Adipocyte (in vitro differentiated cells): ENCODE measurements around the gene NT5C.
"Not testable (repeated sequence)": the region's sequence is repeated elsewhere in the genome, so short reads cannot be mapped to it uniquely, and the experiment has no call there.

Experiments used
- DNase-seq: peaks from one replicate; pipeline ENCODE4 v3.0.0-alpha.2; 2015; ENCODE audit warnings: low read depth
- H3K27me3 ChIP-seq: replicated peaks from 2 replicates; pipeline ENCODE4 v1.7.0; 2013; ENCODE audit warnings: mild to moderate bottlenecking, low read length, moderate library complexity; ENCODE audit not compliant: control insufficient read depth, insufficient read depth
- H3K36me3 ChIP-seq: 2 replicates; pipeline ENCODE4 v1.7.0; 2013; ENCODE audit warnings: low read length, mild to moderate bottlenecking, moderate library complexity; ENCODE audit not compliant: control insufficient read depth, insufficient read depth, severe bottlenecking
- H3K4me1 ChIP-seq: 2 replicates; pipeline ENCODE4 v1.7.0; 2013; ENCODE audit warnings: mild to moderate bottlenecking, low read length, moderate library complexity; ENCODE audit not compliant: control insufficient read depth, insufficient read depth
- H3K4me3 ChIP-seq: 2 replicates; pipeline ENCODE4 v1.7.0; 2013; ENCODE audit warnings: mild to moderate bottlenecking, low read length, moderate library complexity
- H3K9ac ChIP-seq: 2 replicates; pipeline ENCODE4 v1.7.0; 2013; ENCODE audit warnings: mild to moderate bottlenecking, low read length, moderate library complexity
- H3K9me3 ChIP-seq: 2 replicates; pipeline ENCODE4 v1.7.0; 2013; ENCODE audit warnings: mild to moderate bottlenecking, low read length, moderate library complexity; ENCODE audit not compliant: control insufficient read depth

The NT5C gene

GRCh38 chr17:75142236-75142971 is 10.9 kb upstream of the NT5C start:
- Histone ChIP-seq H3K36me3 (peaks cover 46% of the 10 kb centered on the region), H3K9ac (no peak overlapping the region), H3K4me1 (peaks cover 10% of the 10 kb centered on the region), H3K4me3 (no peak overlapping the region), H3K27me3 (no peaks in the 10 kb centered on the region), H3K9me3 (no peaks in the 10 kb centered on the region)
- DNase-seq, result no peak

GRCh38 chr17:75138519-75138918 is 7.0 kb upstream of the NT5C start:
- H3K4me3 ChIP-seq, result no peak overlapping the region
- no peak for DNase-seq
- H3K27me3 ChIP-seq, result no peaks in the 10 kb centered on the region
- no peak overlapping the region for H3K9ac ChIP-seq
- no peaks in the 10 kb centered on the region for H3K4me1 ChIP-seq
- H3K36me3 ChIP-seq, result peaks cover 22% of the 10 kb centered on the region
- no peaks in the 10 kb centered on the region for H3K9me3 ChIP-seq

GRCh38 chr17:75137762-75138161 is 6.2 kb upstream of the NT5C start:
- H3K4me3 ChIP-seq, DNase-seq, H3K27me3 ChIP-seq, H3K4me1 ChIP-seq, H3K9me3 ChIP-seq, H3K9ac ChIP-seq: not testable (repeated sequence)
- peaks cover 22% of the 10 kb centered on the region for H3K36me3 ChIP-seq

GRCh38 chr17:75135946-75136345 is 4.4 kb upstream of the NT5C start:
- no peak for DNase-seq
- Histone ChIP-seq H3K4me1 (peaks cover 4% of the 10 kb centered on the region), H3K4me3 (no peak overlapping the region), H3K27me3 (no peaks in the 10 kb centered on the region), H3K9ac (no peak overlapping the region), H3K9me3 (no peaks in the 10 kb centered on the region), H3K36me3 (peaks cover 16% of the 10 kb centered on the region)

- peaks cover 11% of the 10 kb centered on the region for H3K36me3 ChIP-seq
Measured at GRCh38 chr17:75135452-75135851, 3.9 kb upstream of the NT5C start.

GRCh38 chr17:75133607-75134347 is 2.2 kb upstream of the NT5C start:
- not testable (repeated sequence) for H3K4me3 ChIP-seq, H3K9me3 ChIP-seq
- H3K36me3 ChIP-seq, result peaks cover 21% of the 10 kb centered on the region

More at GRCh38 chr17:75135452-75135851, 3.9 kb upstream of the NT5C start:
- peaks cover 7% of the 10 kb centered on the region for H3K4me1 ChIP-seq
- DNase-seq, result no peak
- H3K9me3 ChIP-seq, result no peaks in the 10 kb centered on the region
- no peak overlapping the region for H3K4me3 ChIP-seq
- H3K27me3 ChIP-seq, result no peaks in the 10 kb centered on the region
- no peak overlapping the region for H3K9ac ChIP-seq

GRCh38 chr17:75133001-75133400 is 1.5 kb upstream of the NT5C start:
- Histone ChIP-seq H3K4me1 (peaks cover 11% of the 10 kb centered on the region), H3K9me3 (no peaks in the 10 kb centered on the region), H3K4me3 (no peak overlapping the region), H3K9ac (no peak overlapping the region), H3K36me3 (peaks cover 21% of the 10 kb centered on the region), H3K27me3 (no peaks in the 10 kb centered on the region)
- no peak for DNase-seq

More at GRCh38 chr17:75133607-75134347, 2.2 kb upstream of the NT5C start:
- not testable (repeated sequence) for DNase-seq, H3K9ac ChIP-seq, H3K27me3 ChIP-seq
- peaks cover 11% of the 10 kb centered on the region for H3K4me1 ChIP-seq

- H3K4me1 ChIP-seq, result peaks cover 11% of the 10 kb centered on the region
- H3K27me3 ChIP-seq, H3K9me3 ChIP-seq, DNase-seq: not testable (repeated sequence)
- H3K9ac ChIP-seq, result peak overlapping the region; percentile 93
- peaks cover 21% of the 10 kb centered on the region for H3K36me3 ChIP-seq
- peak overlapping the region; percentile 87 for H3K4me3 ChIP-seq
Measured at GRCh38 chr17:75132018-75133000, 767 bp upstream of the NT5C start.

GRCh38 chr17:75130632-75131277 is 787 bp downstream of the NT5C start:
- H3K4me3 ChIP-seq, result peak overlapping the region; percentile 87
- peaks cover 21% of the 10 kb centered on the region for H3K36me3 ChIP-seq
- no peaks in the 10 kb centered on the region for H3K27me3 ChIP-seq
- no peaks in the 10 kb centered on the region for H3K9me3 ChIP-seq
- DNase-seq, result peak; percentile 72
- H3K9ac ChIP-seq, result peak overlapping the region; percentile 93
- H3K4me1 ChIP-seq, result peaks cover 11% of the 10 kb centered on the region

GRCh38 chr17:75130059-75130631 is 1.4 kb downstream of the NT5C start:
- H3K4me3 ChIP-seq, result peak overlapping the region; percentile 87
- peak overlapping the region; percentile 93 for H3K9ac ChIP-seq

More at GRCh38 chr17:75130059-75130631, 1.4 kb downstream of the NT5C start:
- Histone ChIP-seq H3K4me1 (peaks cover 11% of the 10 kb centered on the region), H3K36me3 (peaks cover 16% of the 10 kb centered on the region), H3K9me3 (no peaks in the 10 kb centered on the region), H3K27me3 (no peaks in the 10 kb centered on the region)
- DNase-seq, result no peak
